HCEC 1CT (cell line): ENCODE data around the gene PRRC2B.
A peak's percentile ranks its signal among the peaks of the same experiment; 100 is the strongest.
"Not testable (repeated sequence)": the region's sequence is repeated elsewhere in the genome, so short reads cannot be mapped to it uniquely, and the experiment has no call there.

Experiments used
- DNase-seq: peaks from one replicate; pipeline ENCODE4 v3.0.0-alpha.2; 2017

The PRRC2B gene

GRCh38 chr9:131491001-131491710 is 97.3 kb downstream of the PRRC2B start:
- no peak for DNase-seq

- no peak for DNase-seq
These were observed 98.2 kb downstream of the PRRC2B start for GRCh38 chr9:131492070-131492469.

- no peak for DNase-seq
These were observed 100.5 kb downstream of the PRRC2B start for GRCh38 chr9:131494296-131494870.

- DNase-seq = no peak
These were observed 101.9 kb downstream of the PRRC2B start for GRCh38 chr9:131495785-131496184.

- DNase-seq = no peak
These were observed 103.0 kb downstream of the PRRC2B start for GRCh38 chr9:131496844-131497405.

- no peak for DNase-seq
These were observed 105.4 kb downstream of the PRRC2B start for GRCh38 chr9:131499254-131499767.

GRCh38 chr9:131500377-131500776 is 106.5 kb downstream of the PRRC2B start:
- no peak for DNase-seq

- peak; percentile 49 for DNase-seq
These were observed 107.2 kb downstream of the PRRC2B start for GRCh38 chr9:131500939-131501541.

- DNase-seq = peak; percentile 72
These were observed 109.1 kb downstream of the PRRC2B start, which contains the start of gene POMT1 for GRCh38 chr9:131502781-131503625. Gene POMT1 (plus strand): TSS chr9:131502918. CDS start chr9:131504219, 1,301 bp downstream.

GRCh38 chr9:131503626-131504465 is 110.0 kb downstream of the PRRC2B start:
- DNase-seq = peak; percentile 14

- DNase-seq = no peak
These were observed 111.1 kb downstream of the PRRC2B start for GRCh38 chr9:131505012-131505411.

- DNase-seq = no peak
These were observed 117.5 kb downstream of the PRRC2B start for GRCh38 chr9:131511416-131511815.

GRCh38 chr9:131511880-131512279 is 118.0 kb downstream of the PRRC2B start:
- DNase-seq = no peak

GRCh38 chr9:131513177-131513576 is 119.3 kb downstream of the PRRC2B start:
- DNase-seq = no peak

GRCh38 chr9:131515559-131516031 is 121.7 kb downstream of the PRRC2B start:
- DNase-seq = not testable (repeated sequence)

GRCh38 chr9:131516100-131516499 is 122.2 kb downstream of the PRRC2B start:
- DNase-seq = no peak

GRCh38 chr9:131516930-131517329 is 123.0 kb downstream of the PRRC2B start:
- no peak for DNase-seq

GRCh38 chr9:131517761-131518190 is 123.9 kb downstream of the PRRC2B start:
- DNase-seq = no peak

- no peak for DNase-seq
These were observed 124.7 kb downstream of the PRRC2B start for GRCh38 chr9:131518553-131518952.

GRCh38 chr9:131520503-131520902 is 126.6 kb downstream of the PRRC2B start:
- no peak for DNase-seq

GRCh38 chr9:131521203-131521602 is 127.3 kb downstream of the PRRC2B start:
- no peak for DNase-seq
